Liver (tissue), 9 donors: ENCODE measurements around the gene B3GAT1. TPM values are rescaled to one million over a fixed set of nuclear protein-coding genes. Genes with fewer than 3 reads are reported as not detected.

Source experiments
- DNase-seq: peaks from one replicate; pipeline ENCODE4 v3.0.0-alpha.2; 2017; ENCODE audit warnings: low spot score
- H3K27ac ChIP-seq, 2 donors: one replicate each; pipeline ENCODE4 v1.7.0; 2013; ENCODE audit warnings: inconsistent platforms in 2 of 2, low read length in 2 of 2, control low read depth in 1 of 2, low read depth in 1 of 2, mild to moderate bottlenecking in 1 of 2
- H3K27me3 ChIP-seq, 4 donors: one replicate each; pipeline versions ENCODE4 v1.6.1 to v1.7.0; 2013; ENCODE audit warnings: low read length in 3 of 4, inconsistent platforms in 1 of 4, mild to moderate bottlenecking in 1 of 4, moderate library complexity in 1 of 4; ENCODE audit not compliant: control insufficient read depth in 4 of 4, insufficient read depth in 4 of 4
- H3K36me3 ChIP-seq, 4 donors: one replicate each; pipeline versions ENCODE4 v1.6.1 to v1.7.0; 2013; ENCODE audit warnings: low read length in 3 of 4, mild to moderate bottlenecking in 3 of 4, low read depth in 1 of 4, moderate library complexity in 1 of 4; ENCODE audit not compliant: control insufficient read depth in 4 of 4, insufficient read depth in 3 of 4
- H3K4me1 ChIP-seq, 4 donors: one replicate each; pipeline versions ENCODE4 v1.6.1 to v1.7.0; 2013; ENCODE audit warnings: low read length in 3 of 4, mild to moderate bottlenecking in 3 of 4, moderate library complexity in 1 of 4; ENCODE audit not compliant: control insufficient read depth in 4 of 4, insufficient read depth in 4 of 4
- H3K4me3 ChIP-seq, 3 donors: one replicate each; pipeline versions ENCODE4 v1.6.1 to v1.7.0; 2013; ENCODE audit warnings: low read length in 3 of 3, control low read depth in 1 of 3, low read depth in 1 of 3, mild to moderate bottlenecking in 1 of 3
- H3K9ac ChIP-seq, 2 donors: one replicate each; pipeline ENCODE4 v1.7.0; 2013; ENCODE audit warnings: low read length in 2 of 2, mild to moderate bottlenecking in 2 of 2, moderate library complexity in 2 of 2, control low read depth in 1 of 2, low read depth in 1 of 2
- H3K9me3 ChIP-seq, 4 donors: one replicate each; pipeline versions ENCODE4 v1.6.1 to v1.7.0; 2013; ENCODE audit warnings: low read length in 3 of 4; ENCODE audit not compliant: control insufficient read depth in 4 of 4
- EGR1 ChIP-seq, 2 donors: IDR thresholded peaks; 2 replicates each; pipeline ENCODE4 v1.6.1; 2016 to 2018; ENCODE audit warnings: antibody characterized with exemption in 2 of 2, low read depth in 2 of 2
- FOXA2 ChIP-seq: IDR thresholded peaks from 2 replicates; pipeline ENCODE4 v1.6.1; 2016; ENCODE audit warnings: antibody characterized with exemption
- GABPA ChIP-seq, 2 donors: IDR thresholded peaks in 1 of 2; conservative IDR thresholded peaks in 1 of 2; 2 replicates each; pipeline ENCODE4 v1.6.1; 2016; ENCODE audit warnings: antibody characterized with exemption in 2 of 2, mild to moderate bottlenecking in 1 of 2, moderate library complexity in 1 of 2
- HNF4A ChIP-seq, 2 donors: conservative IDR thresholded peaks; 2 replicates each; pipeline ENCODE4 v1.6.1; 2016; ENCODE audit warnings: antibody characterized with exemption in 2 of 2, mild to moderate bottlenecking in 2 of 2
- HNF4G ChIP-seq: IDR thresholded peaks from 2 replicates; pipeline ENCODE4 v1.6.1; 2016; ENCODE audit warnings: antibody characterized with exemption
- JUND ChIP-seq, 2 donors: IDR thresholded peaks; 2 replicates each; pipeline ENCODE4 v1.6.1; 2016; ENCODE audit warnings: antibody characterized with exemption in 2 of 2
- MAX ChIP-seq: IDR thresholded peaks from 2 replicates; pipeline ENCODE4 v1.6.1; 2016; ENCODE audit warnings: antibody characterized with exemption
- NR2F2 ChIP-seq: IDR thresholded peaks from 2 replicates; pipeline ENCODE4 v1.6.1; 2016; ENCODE audit warnings: antibody characterized with exemption
- RAD21 ChIP-seq, 2 donors: IDR thresholded peaks; 2 replicates each; pipeline ENCODE4 v1.6.1; 2016; ENCODE audit warnings: antibody characterized with exemption in 2 of 2, mild to moderate bottlenecking in 2 of 2
- RXRA ChIP-seq, 2 donors: IDR thresholded peaks; 2 replicates each; pipeline ENCODE4 v1.6.1; 2017 to 2018; ENCODE audit warnings: antibody characterized with exemption in 2 of 2, mild to moderate bottlenecking in 1 of 2
- SP1 ChIP-seq: IDR thresholded peaks from 2 replicates; pipeline ENCODE4 v1.6.1; 2018; ENCODE audit warnings: antibody characterized with exemption, mild to moderate bottlenecking
- TAF1 ChIP-seq: conservative IDR thresholded peaks from 2 replicates; pipeline ENCODE4 v1.6.1; 2016; ENCODE audit warnings: antibody characterized with exemption, mild to moderate bottlenecking
- YY1 ChIP-seq: IDR thresholded peaks from 2 replicates; pipeline ENCODE4 v1.6.1; 2016; ENCODE audit warnings: antibody characterized with exemption, mild to moderate bottlenecking
- WGBS: extraction: QIAGEN DNeasy Blood & Tissue Kit; methylation state at CpG from one replicate; pipeline ENCODE4 v1.1.7; 2013; 5-methylcytosine and 5-hydroxymethylcytosine counted together
- polyA plus RNA-seq, 2 donors: library from polyadenylated mRNA; stranded (reverse) in 1 of 2; unstranded in 1 of 2; fragments of 200-250 nt in 1 of 2; fragments of >200 nt in 1 of 2; fragmentation: Nextera tagmentation in 1 of 2; extraction: Ambion mirVana in 1 of 2; gene quantifications; one replicate each; pipeline versions ENCODE4 v1.2.1 to v1.2.3, GENCODE V29; 2013 to 2015
- total RNA-seq, 2 donors: library from RNA; depleted of rRNA; stranded (reverse); fragments of >200 nt; gene quantifications; one replicate each; pipeline ENCODE4 v1.2.3, GENCODE V29; 2014
- TF ChIP-seq, protein P1 (sequence below): fragments of 150-350 bp; IDR thresholded peaks from 2 replicates; pipeline ENCODE4 v1.5.1; 2017; ENCODE audit warnings: improper control_type of control experiment, low read depth, low read length; ENCODE audit not compliant: missing input control
- TF ChIP-seq, protein P2 (sequence below): IDR thresholded peaks from 2 replicates; pipeline ENCODE4 v1.6.1; 2016; ENCODE audit warnings: antibody characterized with exemption
- TF ChIP-seq, protein P3 (sequence below): IDR thresholded peaks from 2 replicates; pipeline ENCODE4 v1.6.1; 2016; ENCODE audit warnings: antibody characterized with exemption, mild to moderate bottlenecking
- donor health status: healthy.
- donor health status: healthy.
- donor health status: healthy.
- donor health status: healthy.
- donor health status: healthy.

B3GAT1 gene
- total and polyA plus RNA-seq, 4 donors: 0.13 to 6.6 (median 0.25) TPM; not detected in 1

DNA sequence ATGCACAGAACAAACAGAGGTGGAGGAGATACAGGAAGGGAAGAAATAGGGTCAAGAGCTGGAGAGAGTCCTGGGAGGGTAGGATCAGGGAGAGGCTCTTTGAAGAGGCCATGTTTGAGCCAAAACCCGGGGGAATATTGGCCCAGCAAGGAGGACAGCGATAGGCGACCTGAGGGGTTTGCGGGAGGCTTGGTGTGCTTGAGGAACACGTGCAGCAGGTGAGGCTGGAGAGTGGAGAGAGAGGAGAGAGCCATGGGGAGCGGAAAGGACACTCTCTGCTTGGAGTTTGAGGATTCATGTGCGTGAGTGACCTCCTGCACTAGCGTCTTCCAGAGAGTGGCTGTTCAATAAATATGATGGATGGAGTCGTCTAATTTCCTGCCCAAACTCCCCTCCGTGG lies 4.7 kb upstream of the B3GAT1 start (continued):
- TF ChIP-seq RAD21 (IDR thresholded peaks at IDR 0.05) (no peak), MAX (no peak), HNF4G (no peak), FOXA2 (no peak), EGR1 (IDR thresholded peaks at IDR 0.05; ENCODE audit: low read depth in 2 of 2) (no peak), HNF4A (conservative IDR thresholded peaks at IDR 0.05) (no peak), JUND (IDR thresholded peaks at IDR 0.05) (no peak)
- TF ChIP-seq, protein P1, sequence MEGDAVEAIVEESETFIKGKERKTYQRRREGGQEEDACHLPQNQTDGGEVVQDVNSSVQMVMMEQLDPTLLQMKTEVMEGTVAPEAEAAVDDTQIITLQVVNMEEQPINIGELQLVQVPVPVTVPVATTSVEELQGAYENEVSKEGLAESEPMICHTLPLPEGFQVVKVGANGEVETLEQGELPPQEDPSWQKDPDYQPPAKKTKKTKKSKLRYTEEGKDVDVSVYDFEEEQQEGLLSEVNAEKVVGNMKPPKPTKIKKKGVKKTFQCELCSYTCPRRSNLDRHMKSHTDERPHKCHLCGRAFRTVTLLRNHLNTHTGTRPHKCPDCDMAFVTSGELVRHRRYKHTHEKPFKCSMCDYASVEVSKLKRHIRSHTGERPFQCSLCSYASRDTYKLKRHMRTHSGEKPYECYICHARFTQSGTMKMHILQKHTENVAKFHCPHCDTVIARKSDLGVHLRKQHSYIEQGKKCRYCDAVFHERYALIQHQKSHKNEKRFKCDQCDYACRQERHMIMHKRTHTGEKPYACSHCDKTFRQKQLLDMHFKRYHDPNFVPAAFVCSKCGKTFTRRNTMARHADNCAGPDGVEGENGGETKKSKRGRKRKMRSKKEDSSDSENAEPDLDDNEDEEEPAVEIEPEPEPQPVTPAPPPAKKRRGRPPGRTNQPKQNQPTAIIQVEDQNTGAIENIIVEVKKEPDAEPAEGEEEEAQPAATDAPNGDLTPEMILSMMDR: no peak

- Histone ChIP-seq H3K27me3 (no peaks in the 10 kb centered on the region), H3K27ac (no peak overlapping the region), H3K4me3 (no peak overlapping the region), H3K9me3 (no peaks in the 10 kb centered on the region), H3K4me1 (peaks cover 0 to 19% (median 6%) of the 10 kb centered on the region in 4 donors), H3K36me3 (no peaks in the 10 kb centered on the region), H3K9ac (no peak overlapping the region)
- TF ChIP-seq, protein P2, sequence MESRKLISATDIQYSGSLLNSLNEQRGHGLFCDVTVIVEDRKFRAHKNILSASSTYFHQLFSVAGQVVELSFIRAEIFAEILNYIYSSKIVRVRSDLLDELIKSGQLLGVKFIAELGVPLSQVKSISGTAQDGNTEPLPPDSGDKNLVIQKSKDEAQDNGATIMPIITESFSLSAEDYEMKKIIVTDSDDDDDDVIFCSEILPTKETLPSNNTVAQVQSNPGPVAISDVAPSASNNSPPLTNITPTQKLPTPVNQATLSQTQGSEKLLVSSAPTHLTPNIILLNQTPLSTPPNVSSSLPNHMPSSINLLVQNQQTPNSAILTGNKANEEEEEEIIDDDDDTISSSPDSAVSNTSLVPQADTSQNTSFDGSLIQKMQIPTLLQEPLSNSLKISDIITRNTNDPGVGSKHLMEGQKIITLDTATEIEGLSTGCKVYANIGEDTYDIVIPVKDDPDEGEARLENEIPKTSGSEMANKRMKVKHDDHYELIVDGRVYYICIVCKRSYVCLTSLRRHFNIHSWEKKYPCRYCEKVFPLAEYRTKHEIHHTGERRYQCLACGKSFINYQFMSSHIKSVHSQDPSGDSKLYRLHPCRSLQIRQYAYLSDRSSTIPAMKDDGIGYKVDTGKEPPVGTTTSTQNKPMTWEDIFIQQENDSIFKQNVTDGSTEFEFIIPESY: no peak
- no peak for TF ChIP-seq NR2F2
- no peak for TF ChIP-seq EGR1 (IDR thresholded peaks at IDR 0.05; ENCODE audit: low read depth in 2 of 2)
- TF ChIP-seq JUND (IDR thresholded peaks at IDR 0.05): no peak
- TF ChIP-seq SP1: no peak
- no peak for TF ChIP-seq TAF1
- no peak for TF ChIP-seq HNF4G
- no peak for TF ChIP-seq YY1
- TF ChIP-seq, protein P3, sequence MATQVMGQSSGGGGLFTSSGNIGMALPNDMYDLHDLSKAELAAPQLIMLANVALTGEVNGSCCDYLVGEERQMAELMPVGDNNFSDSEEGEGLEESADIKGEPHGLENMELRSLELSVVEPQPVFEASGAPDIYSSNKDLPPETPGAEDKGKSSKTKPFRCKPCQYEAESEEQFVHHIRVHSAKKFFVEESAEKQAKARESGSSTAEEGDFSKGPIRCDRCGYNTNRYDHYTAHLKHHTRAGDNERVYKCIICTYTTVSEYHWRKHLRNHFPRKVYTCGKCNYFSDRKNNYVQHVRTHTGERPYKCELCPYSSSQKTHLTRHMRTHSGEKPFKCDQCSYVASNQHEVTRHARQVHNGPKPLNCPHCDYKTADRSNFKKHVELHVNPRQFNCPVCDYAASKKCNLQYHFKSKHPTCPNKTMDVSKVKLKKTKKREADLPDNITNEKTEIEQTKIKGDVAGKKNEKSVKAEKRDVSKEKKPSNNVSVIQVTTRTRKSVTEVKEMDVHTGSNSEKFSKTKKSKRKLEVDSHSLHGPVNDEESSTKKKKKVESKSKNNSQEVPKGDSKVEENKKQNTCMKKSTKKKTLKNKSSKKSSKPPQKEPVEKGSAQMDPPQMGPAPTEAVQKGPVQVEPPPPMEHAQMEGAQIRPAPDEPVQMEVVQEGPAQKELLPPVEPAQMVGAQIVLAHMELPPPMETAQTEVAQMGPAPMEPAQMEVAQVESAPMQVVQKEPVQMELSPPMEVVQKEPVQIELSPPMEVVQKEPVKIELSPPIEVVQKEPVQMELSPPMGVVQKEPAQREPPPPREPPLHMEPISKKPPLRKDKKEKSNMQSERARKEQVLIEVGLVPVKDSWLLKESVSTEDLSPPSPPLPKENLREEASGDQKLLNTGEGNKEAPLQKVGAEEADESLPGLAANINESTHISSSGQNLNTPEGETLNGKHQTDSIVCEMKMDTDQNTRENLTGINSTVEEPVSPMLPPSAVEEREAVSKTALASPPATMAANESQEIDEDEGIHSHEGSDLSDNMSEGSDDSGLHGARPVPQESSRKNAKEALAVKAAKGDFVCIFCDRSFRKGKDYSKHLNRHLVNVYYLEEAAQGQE: no peak
- no peak for TF ChIP-seq GABPA (IDR thresholded peaks at IDR 0.05 in 1 of 2, conservative IDR thresholded peaks at IDR 0.05 in 1 of 2)
- TF ChIP-seq HNF4A (conservative IDR thresholded peaks at IDR 0.05): no peak
- TF ChIP-seq RXRA (IDR thresholded peaks at IDR 0.05): no peak
- 58% methylated on average over 17 of the region's 17 CpGs for WGBS
- no peak for DNase-seq
These were observed 3.0 kb upstream of the B3GAT1 start for GRCh38 chr11:134414766-134415765.
